Glomerular endothelial cell (primary cell): ENCODE measurements around the gene BRD8. TPM values are rescaled to one million over a fixed set of nuclear protein-coding genes. Genes with fewer than 3 reads are reported as not detected.
"Not testable (repeated sequence)": the region's sequence is repeated elsewhere in the genome, so short reads cannot be mapped to it uniquely, and the experiment has no call there.

Experiments
- DNase-seq: peaks from one replicate; pipeline ENCODE4 v3.0.0-alpha.2; 2011; ENCODE audit warnings: low read depth, low spot score; ENCODE audit errors: extremely low read depth
- total RNA-seq: library from RNA; depleted of rRNA; stranded (reverse); fragments of >200 nt; gene quantifications from 2 replicates; pipeline ENCODE4 v1.2.3, GENCODE V29; 2015

BRD8 gene
- total RNA-seq = 27.3 and 31.5 TPM in 2 replicates

- DNase-seq = peak; percentile 96
Measured at GRCh38 chr5:138178516-138179276, at the start of gene BRD8, which contains the start of gene KIF20A. Gene BRD8 (minus strand): TSS chr5:138178630. CDS start chr5:138178614, 16 bp downstream. Gene KIF20A (plus strand): TSS chr5:138179112. CDS start chr5:138179681, 569 bp downstream.

- DNase-seq = no peak
Measured at GRCh38 chr5:138226910-138227309, 48.5 kb upstream of the BRD8 start.

- DNase-seq = no peak
Measured at GRCh38 chr5:138224712-138225111, 46.3 kb upstream of the BRD8 start.

GRCh38 chr5:138223532-138223931 lies 45.1 kb upstream of the BRD8 start:
- DNase-seq = no peak

- no peak for DNase-seq
Measured at GRCh38 chr5:138216799-138217198, 38.4 kb upstream of the BRD8 start.

GRCh38 chr5:138213161-138214029 lies 35.0 kb upstream of the BRD8 start, which contains the start of gene CDC23:
Gene CDC23 (minus strand): TSS chr5:138213323. CDS start chr5:138213312, 11 bp downstream.
- peak; percentile 93 for DNase-seq

- DNase-seq = no peak
Measured at GRCh38 chr5:138212828-138213160, 34.4 kb upstream of the BRD8 start.

GRCh38 chr5:138210985-138211384 lies 32.6 kb upstream of the BRD8 start:
- no peak for DNase-seq

- not testable (repeated sequence) for DNase-seq
Measured at GRCh38 chr5:138193859-138194258, 15.4 kb upstream of the BRD8 start.

GRCh38 chr5:138192826-138193225 lies 14.4 kb upstream of the BRD8 start:
- no peak for DNase-seq

- DNase-seq = no peak
Measured at GRCh38 chr5:138188626-138189025, 10.2 kb upstream of the BRD8 start.

GRCh38 chr5:138186002-138186447 lies 7.6 kb upstream of the BRD8 start:
- DNase-seq = no peak

- no peak for DNase-seq
Measured at GRCh38 chr5:138182808-138183207, 4.4 kb upstream of the BRD8 start.

- DNase-seq = no peak
Measured at GRCh38 chr5:138180841-138181240, 2.4 kb upstream of the BRD8 start.

- peak; percentile 33 for DNase-seq
Measured at GRCh38 chr5:138180183-138180782, 1.9 kb upstream of the BRD8 start.

- no peak for DNase-seq
Measured at GRCh38 chr5:138179277-138179857, 937 bp upstream of the BRD8 start.

GRCh38 chr5:138177941-138178515 lies 402 bp downstream of the BRD8 start:
- DNase-seq = peak; percentile 10

- DNase-seq = no peak
Measured at GRCh38 chr5:138170299-138170698, 8.1 kb downstream of the BRD8 start.

- no peak for DNase-seq
Measured at GRCh38 chr5:138169124-138169523, 9.3 kb downstream of the BRD8 start.

GRCh38 chr5:138163721-138164120 lies 14.7 kb downstream of the BRD8 start:
- DNase-seq = no peak
